Posterior vena cava (tissue), 2 donors: ENCODE measurements around the gene SLC4A8. TPM values are rescaled to one million over a fixed set of nuclear protein-coding genes. Genes with fewer than 3 reads are reported as not detected.

Experiments
- DNase-seq: peaks from one replicate; pipeline ENCODE4 v3.0.0-alpha.2; 2020; ENCODE audit warnings: low spot score
- intact Hi-C, 2 donors: fragments of 100-400 bp; cut with DNase I; formaldehyde crosslinking; loops; one replicate each; pipeline versions ENCODE4 v1.14.1 to v1.14.2; 2022 to 2023
- total RNA-seq, 2 donors: library from RNA; stranded (reverse); fragmentation: NEBNext Ultra II Directional; extraction: Animal tissue kit (Norgen Biotek cat#: 25700); gene quantifications; one replicate each; pipeline ENCODE4 v1.2.1, GENCODE V29; 2021
- donor health status: DM: yes; HTN: yes; CAD: no.
- donor health status: DM: yes; HTN: yes; CAD: no.

The SLC4A8 gene
- total RNA-seq, 2 donors from 2014 or later: 0.79 to 1.4 TPM

DNA sequence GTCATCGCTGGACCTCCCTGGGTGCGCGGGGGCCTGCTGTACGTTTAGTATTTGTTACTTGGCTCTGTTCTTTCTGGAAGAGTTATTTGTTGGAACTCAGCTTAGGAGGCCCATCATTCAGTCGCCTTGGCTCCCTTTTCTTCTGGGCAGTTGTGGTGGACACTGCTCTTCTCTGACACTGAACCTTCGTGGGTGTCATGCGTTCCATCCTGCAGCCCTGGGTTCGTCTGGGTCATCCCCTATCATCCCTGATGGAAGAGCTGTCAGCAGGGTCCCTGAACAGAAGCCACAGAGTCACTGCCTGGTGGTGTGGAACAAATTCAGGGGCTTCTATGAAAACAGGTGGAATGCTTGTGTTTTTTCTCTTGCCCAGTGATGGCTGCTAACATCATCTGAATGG, 113.5 kb downstream of the SLC4A8 start:
- peak; percentile 29 for DNase-seq
- intact Hi-C loops: no loop called here

DNA sequence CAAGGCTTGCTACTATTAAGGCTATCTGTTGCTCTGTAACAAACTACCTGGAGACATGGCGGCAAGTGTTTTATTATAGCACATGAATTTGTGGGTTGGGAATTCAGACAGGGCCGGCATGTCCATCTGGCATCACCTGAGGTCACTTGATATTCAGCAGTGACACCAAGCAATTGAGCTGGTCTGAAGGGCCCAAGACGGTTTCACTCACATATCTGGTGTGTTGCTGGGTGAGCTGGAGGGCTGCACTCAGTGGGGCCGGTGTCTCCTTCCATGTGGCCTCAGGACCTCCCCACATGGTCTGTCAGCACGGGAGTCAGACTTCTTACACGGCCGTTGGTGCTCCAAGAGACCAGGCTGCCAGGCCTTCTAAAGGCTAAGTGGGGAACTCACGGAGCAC, 114.0 kb downstream of the SLC4A8 start:
- intact Hi-C loops: no loop called here
- DNase-seq: peak; percentile 65

DNA sequence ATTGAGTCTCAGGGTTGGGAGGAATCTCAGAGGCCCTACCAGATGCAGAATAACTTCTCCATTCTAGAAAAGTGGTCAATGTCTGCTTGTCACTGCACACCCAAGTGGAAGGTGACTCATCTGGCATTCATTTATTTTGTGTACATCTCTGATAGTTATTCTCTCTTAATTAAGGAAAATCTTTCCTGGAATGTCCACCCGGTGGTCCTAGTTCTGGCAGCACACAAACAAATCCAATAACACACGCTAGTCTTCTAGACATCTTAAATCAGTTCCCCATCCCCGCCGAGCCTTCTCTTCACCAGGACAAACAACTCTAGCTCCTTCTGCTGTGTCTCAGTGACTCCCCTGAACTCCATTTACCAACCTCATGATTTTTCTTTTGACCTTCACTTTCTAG, 116.4 kb downstream of the SLC4A8 start:
- no peak for DNase-seq
- intact Hi-C loops: no loop called here

DNA sequence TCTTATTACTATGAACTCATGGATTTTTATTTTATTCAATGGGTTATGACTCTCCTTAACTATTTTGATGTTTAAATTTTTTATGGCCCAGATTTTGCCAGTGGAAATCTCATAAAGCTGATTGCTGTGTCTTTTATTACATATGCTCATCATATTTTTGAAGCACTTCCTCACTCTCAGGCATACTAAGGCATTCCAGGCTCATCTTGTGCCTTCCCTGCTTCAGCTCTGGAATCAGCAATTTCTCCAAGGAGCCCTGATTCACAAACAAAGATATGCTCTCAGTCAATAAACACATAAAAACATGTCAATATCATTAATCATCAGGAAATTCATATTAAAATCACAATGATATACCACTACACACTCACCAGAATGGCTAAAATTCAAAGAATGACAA, 121.5 kb downstream of the SLC4A8 start:
- intact Hi-C loops: no loop called here
- no peak for DNase-seq

DNA sequence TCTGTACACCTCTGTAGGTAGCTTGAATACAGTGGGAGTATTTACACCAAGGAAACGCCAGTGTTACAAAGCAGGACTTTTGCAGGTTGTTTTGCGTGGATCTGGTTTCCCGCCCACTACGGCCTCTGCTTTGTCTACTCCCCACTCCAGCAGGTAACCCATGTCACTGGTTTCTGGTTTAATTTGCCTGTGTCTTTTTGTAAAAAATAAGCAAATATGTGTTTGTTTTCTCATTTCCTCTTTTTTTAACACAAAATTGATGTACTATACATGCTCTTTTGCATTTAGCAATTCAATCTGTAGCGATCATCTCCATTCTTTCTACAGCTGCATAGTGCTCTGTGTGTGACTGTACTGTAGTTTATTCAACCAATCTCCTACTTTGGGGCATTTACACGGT, 123.0 kb downstream of the SLC4A8 start:
- DNase-seq: no peak
- intact Hi-C loops: no loop called here

DNA sequence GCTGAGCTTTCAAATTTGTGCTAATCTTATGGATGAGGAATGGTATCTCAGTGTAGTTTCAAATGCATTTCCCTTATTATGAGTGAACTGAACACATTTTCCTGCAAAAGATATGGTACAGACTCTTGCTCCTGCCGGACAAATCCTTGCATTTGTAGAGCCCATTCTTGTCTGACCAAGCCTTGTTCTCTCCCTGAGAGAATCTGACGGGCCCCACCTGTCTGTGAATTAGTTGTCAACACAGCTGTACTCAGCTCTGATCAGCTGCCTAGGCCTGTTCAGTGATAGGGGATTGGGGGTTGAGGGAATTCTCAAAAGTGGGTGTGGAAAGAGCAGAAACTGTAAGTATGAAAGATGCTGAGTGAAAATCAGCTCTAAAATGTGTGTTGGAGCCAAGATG, 123.6 kb downstream of the SLC4A8 start:
- intact Hi-C loops: no loop called here
- DNase-seq: peak; percentile 18

DNA sequence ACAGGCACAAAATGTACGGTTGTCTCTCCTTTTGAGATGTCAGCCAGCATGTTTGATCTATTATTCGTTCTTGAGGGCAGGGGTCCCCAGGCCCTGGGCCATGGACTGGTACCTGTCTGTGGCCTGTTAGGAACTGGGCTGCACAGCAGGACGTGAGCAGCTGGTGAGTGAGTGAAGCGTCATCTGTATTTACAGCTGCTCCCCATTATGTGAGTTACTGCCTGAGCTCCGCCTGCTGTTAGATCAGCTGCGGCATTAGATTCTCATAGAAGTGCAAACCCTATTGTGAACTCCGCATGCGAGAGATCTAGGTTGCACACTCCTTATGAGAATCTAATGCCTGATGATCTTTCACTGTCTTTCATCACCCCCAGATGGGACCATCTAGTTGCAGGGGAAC, 125.0 kb downstream of the SLC4A8 start:
- intact Hi-C loops: no loop called here

More for the DNA sequence above, 125.0 kb downstream of the SLC4A8 start:
- no peak for DNase-seq

Other genes starting within 250 kb of the SLC4A8 start
- 10 to 100 TPM; 18.1 to 19.4 TPM for gene POU6F1, start 206.8 kb upstream of the SLC4A8 start, total RNA-seq
- 100 to 1,000 TPM; 156 to 169 TPM for gene DAZAP2, start 186.0 kb upstream of the SLC4A8 start, total RNA-seq
- 1 to 10 TPM; 6.5 to 9.3 TPM for gene SMAGP, start 154.4 kb upstream of the SLC4A8 start, total RNA-seq
- 1 to 10 TPM; 5.6 to 8.8 TPM for gene BIN2, start 100.7 kb upstream of the SLC4A8 start, total RNA-seq
- gene CELA1, start 78.2 kb upstream of the SLC4A8 start, total RNA-seq: not detected
- 1 to 10 TPM; 8.0 to 9.7 TPM for gene GALNT6, start 33.4 kb upstream of the SLC4A8 start, total RNA-seq
- under 1 TPM; 0.65 to 0.81 TPM for gene SCN8A, start 166.4 kb downstream of the SLC4A8 start, total RNA-seq